ENCODE measurements around the gene AKAIN1.

DNA sequence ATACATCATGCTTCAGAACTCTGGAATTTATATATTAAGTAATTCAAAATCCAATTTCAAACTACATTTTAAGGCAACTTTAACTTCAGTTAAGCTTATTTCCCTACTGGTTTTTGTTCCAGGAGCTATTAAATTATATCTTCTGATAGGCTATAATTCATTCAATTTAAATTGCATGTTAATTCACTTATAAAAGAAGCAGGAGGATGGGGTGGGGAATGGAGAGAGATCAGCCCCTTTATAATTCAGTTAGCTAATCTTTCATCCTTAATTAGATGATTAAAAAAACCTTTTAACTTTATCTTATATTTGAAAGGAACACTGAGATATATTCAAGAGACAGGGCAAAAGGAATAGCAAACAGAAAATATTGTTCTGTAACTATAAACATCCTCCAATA is 86.8 kb downstream of the AKAIN1 start:
- TF ChIP-seq EZH2 (IDR thresholded peaks at IDR 0.05) = no peak
- TF ChIP-seq POLR2AphosphoS5 (IDR thresholded peaks at IDR 0.05; ENCODE audit: borderline replicate concordance, low read depth, low read length) = no peak
- no peak for TF ChIP-seq FOXP2 (optimal IDR thresholded peaks at IDR 0.05; ENCODE audit: control extremely low read depth, extremely low read length, insufficient read depth)

All from SK-N-MC (cell line).